ENCODE results near the gene MRPS9. TPM values are rescaled to one million over a fixed set of nuclear protein-coding genes. Genes with fewer than 3 reads are reported as not detected.

Gene MRPS9
- total and polyA plus RNA-seq, 9 of the 15 experiments (the other 6 are each of a cell fraction or from before 2014, with no cell fraction given): 46.2 to 143 (median 65.6) TPM

DNA sequence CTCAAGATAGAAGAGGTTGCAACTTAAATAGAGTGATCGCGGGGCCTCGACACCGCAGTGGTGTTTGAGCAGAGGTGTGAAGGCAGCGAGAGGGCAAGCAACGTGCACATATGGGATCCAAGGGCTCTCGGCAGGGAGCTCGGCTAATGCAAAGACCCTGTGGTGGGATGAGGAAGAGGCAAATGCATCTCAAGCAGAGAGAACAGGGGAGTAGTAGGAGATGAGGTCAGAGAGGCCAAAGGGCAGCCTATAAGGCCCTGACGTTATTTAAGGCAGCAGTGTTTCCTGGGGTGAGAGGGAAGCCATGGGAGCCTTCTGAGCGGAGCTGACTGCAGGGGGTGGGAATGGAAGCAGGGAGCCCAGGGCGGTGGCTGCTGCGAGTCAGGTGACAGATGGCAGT, 74.5 kb downstream of the MRPS9 start:
- TF ChIP-seq U2AF2 (optimal IDR thresholded peaks at IDR 0.05; ENCODE audit: low read depth, low read length) (no peak), HDGF (IDR thresholded peaks at IDR 0.05) (no peak), ARID1B (IDR thresholded peaks at IDR 0.05) (no peak), CBX8 (IDR thresholded peaks at IDR 0.05; ENCODE audit: borderline replicate concordance, extremely low read depth, low read depth, low read length, poor library complexity, severe bottlenecking) (no peak), IRF9 (tag; IDR thresholded peaks at IDR 0.05) (no peak)
- TF ChIP-seq, protein P1, sequence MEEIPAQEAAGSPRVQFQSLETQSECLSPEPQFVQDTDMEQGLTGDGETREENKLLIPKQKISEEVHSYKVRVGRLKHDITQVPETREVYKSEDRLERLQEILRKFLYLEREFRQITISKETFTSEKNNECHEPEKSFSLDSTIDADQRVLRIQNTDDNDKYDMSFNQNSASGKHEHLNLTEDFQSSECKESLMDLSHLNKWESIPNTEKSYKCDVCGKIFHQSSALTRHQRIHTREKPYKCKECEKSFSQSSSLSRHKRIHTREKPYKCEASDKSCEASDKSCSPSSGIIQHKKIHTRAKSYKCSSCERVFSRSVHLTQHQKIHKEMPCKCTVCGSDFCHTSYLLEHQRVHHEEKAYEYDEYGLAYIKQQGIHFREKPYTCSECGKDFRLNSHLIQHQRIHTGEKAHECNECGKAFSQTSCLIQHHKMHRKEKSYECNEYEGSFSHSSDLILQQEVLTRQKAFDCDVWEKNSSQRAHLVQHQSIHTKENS (CRISPR knock-in tag; IDR thresholded peaks at IDR 0.05): no peak
- TF ChIP-seq, protein P2, sequence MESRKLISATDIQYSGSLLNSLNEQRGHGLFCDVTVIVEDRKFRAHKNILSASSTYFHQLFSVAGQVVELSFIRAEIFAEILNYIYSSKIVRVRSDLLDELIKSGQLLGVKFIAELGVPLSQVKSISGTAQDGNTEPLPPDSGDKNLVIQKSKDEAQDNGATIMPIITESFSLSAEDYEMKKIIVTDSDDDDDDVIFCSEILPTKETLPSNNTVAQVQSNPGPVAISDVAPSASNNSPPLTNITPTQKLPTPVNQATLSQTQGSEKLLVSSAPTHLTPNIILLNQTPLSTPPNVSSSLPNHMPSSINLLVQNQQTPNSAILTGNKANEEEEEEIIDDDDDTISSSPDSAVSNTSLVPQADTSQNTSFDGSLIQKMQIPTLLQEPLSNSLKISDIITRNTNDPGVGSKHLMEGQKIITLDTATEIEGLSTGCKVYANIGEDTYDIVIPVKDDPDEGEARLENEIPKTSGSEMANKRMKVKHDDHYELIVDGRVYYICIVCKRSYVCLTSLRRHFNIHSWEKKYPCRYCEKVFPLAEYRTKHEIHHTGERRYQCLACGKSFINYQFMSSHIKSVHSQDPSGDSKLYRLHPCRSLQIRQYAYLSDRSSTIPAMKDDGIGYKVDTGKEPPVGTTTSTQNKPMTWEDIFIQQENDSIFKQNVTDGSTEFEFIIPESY (CRISPR knock-in tag; IDR thresholded peaks at IDR 0.05): no peak
- Histone ChIP-seq H3K4me1 (replicated peaks in 1 of 2; ENCODE audit: control insufficient read depth in 2 of 2, insufficient read depth in 2 of 2, low read length in 2 of 2) (no peaks in the 10 kb centered on the region), H4K20me1 (replicated peaks; ENCODE audit: control insufficient read depth, insufficient read depth, low read length) (no peaks in the 10 kb centered on the region), H3K9me3 (replicated peaks; ENCODE audit: control insufficient read depth, insufficient read depth, low read depth, low read length) (no peaks in the 10 kb centered on the region), H3K4me3 (no peak overlapping the region), H3K9ac (ENCODE audit: insufficient read depth in 1 of 2, low read depth in 2 of 2, low read length in 2 of 2) (no peak overlapping the region), H2AFZ (ENCODE audit: low read depth, low read length) (no peak overlapping the region), H3K9me1 (ENCODE audit: control insufficient read depth, insufficient read depth, low read length) (no peaks in the 10 kb centered on the region), H3K79me2 (ENCODE audit: control insufficient read depth, insufficient read depth, low read length) (no peaks in the 10 kb centered on the region), H3K27me3 (ENCODE audit: control insufficient read depth in 2 of 2, insufficient read depth in 2 of 2, low read length in 2 of 2) (no peaks in the 10 kb centered on the region), H3K27ac (ENCODE audit: extremely low read depth, low read depth, low read length) (no peak overlapping the region), H3K36me3 (ENCODE audit: control insufficient read depth, insufficient read depth, low read length) (no peaks in the 10 kb centered on the region), H3K4me2 (ENCODE audit: insufficient read depth, low read length) (no peak overlapping the region)
- WGBS (ENCODE audit: insufficient coverage, low coverage, missing lambda C conversion rate): 58% methylated on average over 11 of the region's 12 CpGs
- CTCF ChIA-PET (ENCODE audit: low intra/inter-chr PET ratio): no interaction called here
- POLR2A ChIA-PET: interaction anchor here (0.5 kb wide), 1 partner anchor 109 kb away, joined by 3 read pairs; no protein-coding TSS in a partner anchor
- in situ Hi-C loops (cut with MboI): loop anchor here (5.0 to 25.0 kb wide), 2 partner anchors 130 to 425 kb away; partner anchors contain the start of gene GPR45
- intact Hi-C loops (cut with micrococcal nuclease): loop anchor here (10.0 kb wide), 1 partner anchor 412 kb away; no protein-coding TSS in a partner anchor
- FAIRE-seq (no peak), DNase-seq (ENCODE audit: extremely low read depth in 1 of 4, low spot score in 3 of 4) (no peak), ATAC-seq (no peak; the same call in 2 of the 3 replicates)
- BruUV-seq (replicated peaks): no TSS peak

All from K562 (cell line).